Activated naive CD8-positive, alpha-beta T cell treated with anti-CD3 and anti-CD28 coated beads, Interleukin-2, amount 50 U/mL, for 24 hours (primary cell): ENCODE results near the gene SEMA3G.

Experiments
- ATAC-seq: fragments of 150-1000 bp; cut with Tn5 transposase; one replicate; pipeline ENCODE4 v1.10.0; 2021
- DNase-seq: peaks from one replicate; pipeline ENCODE4 v3.0.0; 2021
- H3K27ac Mint-ChIP-seq: one replicate; pipeline ENCODE4 v1.8.0; 2021; ENCODE audit warnings: mild to moderate bottlenecking, mixed read lengths
- H3K27me3 Mint-ChIP-seq: one replicate; pipeline ENCODE4 v1.8.0; 2021; ENCODE audit warnings: mixed read lengths
- H3K36me3 Mint-ChIP-seq: one replicate; pipeline ENCODE4 v1.8.0; 2021; ENCODE audit warnings: low read depth, mixed read lengths
- H3K4me1 Mint-ChIP-seq: one replicate; pipeline ENCODE4 v1.8.0; 2021; ENCODE audit warnings: mixed read lengths
- H3K4me3 Mint-ChIP-seq: one replicate; pipeline ENCODE4 v1.8.0; 2021; ENCODE audit warnings: mild to moderate bottlenecking, moderate library complexity, mixed read lengths
- H3K9me3 Mint-ChIP-seq: one replicate; pipeline ENCODE4 v1.8.0; 2021; ENCODE audit warnings: mixed read lengths

Gene SEMA3G

DNA sequence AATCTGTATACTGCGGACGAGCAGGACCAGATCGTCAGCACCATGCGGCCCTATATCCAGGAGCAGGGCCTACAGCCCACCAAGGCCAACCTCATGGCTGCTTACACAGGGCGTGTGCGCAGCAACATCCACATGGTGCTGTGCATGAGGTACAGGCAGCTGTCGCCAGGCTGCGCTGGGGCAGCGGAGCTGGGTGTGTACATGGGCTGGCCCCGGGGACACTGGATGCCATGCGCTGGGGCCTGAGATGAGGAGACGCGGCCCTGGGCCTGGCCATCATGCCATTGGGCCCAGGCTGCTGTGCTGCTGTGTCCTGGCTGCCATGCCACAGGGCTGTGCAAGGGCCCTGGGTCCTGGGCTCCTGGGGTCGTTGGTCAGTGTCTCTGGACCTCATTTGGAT lies 61.5 kb downstream of the SEMA3G start:
- Mint-ChIP-seq H3K27ac (no peak overlapping the region), H3K4me3 (no peak overlapping the region), H3K9me3 (no peaks in the 10 kb centered on the region), H3K36me3 (no peaks in the 10 kb centered on the region), H3K4me1 (no peaks in the 10 kb centered on the region), H3K27me3 (no peaks in the 10 kb centered on the region)
- DNase-seq (no peak), ATAC-seq (no peak)
